ENCODE data around the gene MRPS9.

MRPS9 gene

GRCh38 chr2:105082107-105082506, 44.2 kb downstream of the MRPS9 start:
- Histone ChIP-seq H3K9ac (ENCODE audit: low read length) (no peak overlapping the region), H3K4me2 (ENCODE audit: low read length) (no peak overlapping the region), H3K36me3 (replicated peaks; ENCODE audit: low read depth, low read length) (no peaks in the 10 kb centered on the region), H3K9me3 (ENCODE audit: insufficient read depth, low read length) (no peaks in the 10 kb centered on the region), H3K4me1 (ENCODE audit: low read length) (0 out of 2 replicates have a peak, but pooled peaks cover 4% of the 10 kb centered on the region), H2AFZ (ENCODE audit: low read depth, low read length) (no peak overlapping the region), H4K20me1 (ENCODE audit: insufficient read depth, low read length) (no peaks in the 10 kb centered on the region), H3K79me2 (ENCODE audit: low read length) (no peaks in the 10 kb centered on the region), H3K27me3 (ENCODE audit: low read depth, low read length) (no peaks in the 10 kb centered on the region), H3K27ac (ENCODE audit: low read length) (no peak overlapping the region), H3K4me3 (ENCODE audit: low read length) (no peak overlapping the region)
- no peak for TF ChIP-seq CTCF (IDR thresholded peaks at IDR 0.05; ENCODE audit: low read depth, low read length)
- TF ChIP-seq EZH2phosphoT487 (IDR thresholded peaks at IDR 0.05; ENCODE audit: low read depth) = no peak

- TF ChIP-seq EZH2phosphoT487 (IDR thresholded peaks at IDR 0.05; ENCODE audit: low read depth) = no peak
- TF ChIP-seq CTCF (IDR thresholded peaks at IDR 0.05; ENCODE audit: low read depth, low read length) = no peak
- Histone ChIP-seq H3K36me3 (replicated peaks; ENCODE audit: low read depth, low read length) (peaks cover 3% of the 10 kb centered on the region), H3K4me2 (ENCODE audit: low read length) (no peak overlapping the region), H3K9me3 (ENCODE audit: insufficient read depth, low read length) (no peaks in the 10 kb centered on the region), H3K27ac (ENCODE audit: low read length) (no peak overlapping the region), H3K4me3 (ENCODE audit: low read length) (no peak overlapping the region), H3K27me3 (ENCODE audit: low read depth, low read length) (no peaks in the 10 kb centered on the region), H3K79me2 (ENCODE audit: low read length) (no peaks in the 10 kb centered on the region), H4K20me1 (ENCODE audit: insufficient read depth, low read length) (no peaks in the 10 kb centered on the region), H2AFZ (ENCODE audit: low read depth, low read length) (no peak overlapping the region), H3K4me1 (ENCODE audit: low read length) (0 out of 2 replicates have a peak, but pooled peaks cover 4% of the 10 kb centered on the region), H3K9ac (ENCODE audit: low read length) (no peak overlapping the region)
Measured at GRCh38 chr2:105085525-105085924, 47.7 kb downstream of the MRPS9 start.

GRCh38 chr2:105087273-105087672, 49.4 kb downstream of the MRPS9 start:
- no peaks in the 10 kb centered on the region for H4K20me1 ChIP-seq (ENCODE audit: insufficient read depth, low read length)
- no peak overlapping the region for H2AFZ ChIP-seq (ENCODE audit: low read depth, low read length)
- H3K4me3 ChIP-seq (ENCODE audit: low read length) = no peak overlapping the region
- H3K4me1 ChIP-seq (ENCODE audit: low read length) = 0 out of 2 replicates have a peak, but pooled peaks cover 4% of the 10 kb centered on the region
- H3K79me2 ChIP-seq (ENCODE audit: low read length) = no peaks in the 10 kb centered on the region
- no peak overlapping the region for H3K4me2 ChIP-seq (ENCODE audit: low read length)
- TF ChIP-seq EZH2phosphoT487 (IDR thresholded peaks at IDR 0.05; ENCODE audit: low read depth) = no peak
- TF ChIP-seq CTCF (IDR thresholded peaks at IDR 0.05; ENCODE audit: low read depth, low read length) = no peak
- no peaks in the 10 kb centered on the region for H3K9me3 ChIP-seq (ENCODE audit: insufficient read depth, low read length)
- H3K9ac ChIP-seq (ENCODE audit: low read length) = no peak overlapping the region
- H3K27me3 ChIP-seq (ENCODE audit: low read depth, low read length) = no peaks in the 10 kb centered on the region
- H3K27ac ChIP-seq (ENCODE audit: low read length) = no peak overlapping the region
- peaks cover 8% of the 10 kb centered on the region for H3K36me3 ChIP-seq (replicated peaks; ENCODE audit: low read depth, low read length)

GRCh38 chr2:105090091-105090490, 52.2 kb downstream of the MRPS9 start:
- H2AFZ ChIP-seq (ENCODE audit: low read depth, low read length) = no peak overlapping the region
- H3K27me3 ChIP-seq (ENCODE audit: low read depth, low read length) = no peaks in the 10 kb centered on the region
- 0 out of 2 replicates have a peak, but pooled peaks cover 4% of the 10 kb centered on the region for H3K4me1 ChIP-seq (ENCODE audit: low read length)
- no peak overlapping the region for H3K27ac ChIP-seq (ENCODE audit: low read length)
- TF ChIP-seq EZH2phosphoT487 (IDR thresholded peaks at IDR 0.05; ENCODE audit: low read depth) (no peak), CTCF (IDR thresholded peaks at IDR 0.05; ENCODE audit: low read depth, low read length) (no peak)
- no peaks in the 10 kb centered on the region for H3K9me3 ChIP-seq (ENCODE audit: insufficient read depth, low read length)
- no peaks in the 10 kb centered on the region for H3K79me2 ChIP-seq (ENCODE audit: low read length)
- H3K9ac ChIP-seq (ENCODE audit: low read length) = no peak overlapping the region
- peaks cover 11% of the 10 kb centered on the region for H3K36me3 ChIP-seq (replicated peaks; ENCODE audit: low read depth, low read length)
- no peak overlapping the region for H3K4me2 ChIP-seq (ENCODE audit: low read length)
- no peak overlapping the region for H3K4me3 ChIP-seq (ENCODE audit: low read length)
- H4K20me1 ChIP-seq (ENCODE audit: insufficient read depth, low read length) = no peaks in the 10 kb centered on the region

Measured in OCI-LY3 (cell line).